Measurements from ENCODE around the gene TM7SF2. TPM values are rescaled to one million over a fixed set of nuclear protein-coding genes. Genes with fewer than 3 reads are reported as not detected.
A peak's percentile ranks its signal among the peaks of the same experiment; 100 is the strongest.

Gene TM7SF2
- total and polyA plus RNA-seq, 2 donors from 2014 or later, result 20.9 to 88.2 TPM

GRCh38 chr11:65096926-65097325 is 14.7 kb upstream of the TM7SF2 start:
- Histone ChIP-seq H3K9me3 (ENCODE audit: control insufficient read depth in 2 of 3, insufficient read depth in 1 of 3, low read length in 3 of 3) (no peaks in the 10 kb centered on the region), H3K4me1 (ENCODE audit: control insufficient read depth in 2 of 3, insufficient read depth in 2 of 3, low read depth in 1 of 3, low read length in 3 of 3) (peaks cover 0 to 8% (median 7%) of the 10 kb centered on the region in 3 donors), H3K4me3 (ENCODE audit: low read length in 3 of 3) (peak overlapping the region; percentile 87 to 94 (median 94)), H3K36me3 (ENCODE audit: control insufficient read depth in 2 of 3, insufficient read depth in 3 of 3, low read length in 3 of 3) (no peaks in the 10 kb centered on the region), H3K27ac (ENCODE audit: low read depth in 2 of 2, low read length in 2 of 2) (no peak overlapping the region), H3K9ac (ENCODE audit: low read length in 3 of 3) (peak overlapping the region in 2 of 3 donors; percentile 67 to 68), H3K27me3 (ENCODE audit: control insufficient read depth, insufficient read depth, low read length) (no peaks in the 10 kb centered on the region)
- FAIRE-seq (no peak), DNase-seq (no peak)
- TF ChIP-seq, protein P1, sequence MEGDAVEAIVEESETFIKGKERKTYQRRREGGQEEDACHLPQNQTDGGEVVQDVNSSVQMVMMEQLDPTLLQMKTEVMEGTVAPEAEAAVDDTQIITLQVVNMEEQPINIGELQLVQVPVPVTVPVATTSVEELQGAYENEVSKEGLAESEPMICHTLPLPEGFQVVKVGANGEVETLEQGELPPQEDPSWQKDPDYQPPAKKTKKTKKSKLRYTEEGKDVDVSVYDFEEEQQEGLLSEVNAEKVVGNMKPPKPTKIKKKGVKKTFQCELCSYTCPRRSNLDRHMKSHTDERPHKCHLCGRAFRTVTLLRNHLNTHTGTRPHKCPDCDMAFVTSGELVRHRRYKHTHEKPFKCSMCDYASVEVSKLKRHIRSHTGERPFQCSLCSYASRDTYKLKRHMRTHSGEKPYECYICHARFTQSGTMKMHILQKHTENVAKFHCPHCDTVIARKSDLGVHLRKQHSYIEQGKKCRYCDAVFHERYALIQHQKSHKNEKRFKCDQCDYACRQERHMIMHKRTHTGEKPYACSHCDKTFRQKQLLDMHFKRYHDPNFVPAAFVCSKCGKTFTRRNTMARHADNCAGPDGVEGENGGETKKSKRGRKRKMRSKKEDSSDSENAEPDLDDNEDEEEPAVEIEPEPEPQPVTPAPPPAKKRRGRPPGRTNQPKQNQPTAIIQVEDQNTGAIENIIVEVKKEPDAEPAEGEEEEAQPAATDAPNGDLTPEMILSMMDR (IDR thresholded peaks at IDR 0.05; ENCODE audit: borderline replicate concordance, extremely low read depth, insufficient read depth), result no peak
- intact Hi-C loops (cut with DNase I), result no loop called here

GRCh38 chr11:65100674-65101350 is 10.9 kb upstream of the TM7SF2 start:
- H3K27me3 ChIP-seq (ENCODE audit: control insufficient read depth, insufficient read depth, low read length), result no peaks in the 10 kb centered on the region
- TF ChIP-seq, protein P1 (IDR thresholded peaks at IDR 0.05; ENCODE audit: borderline replicate concordance, extremely low read depth, insufficient read depth), result no peak
- peaks cover 0 to 7% (median 4%) of the 10 kb centered on the region in 3 donors for H3K4me1 ChIP-seq (ENCODE audit: control insufficient read depth in 2 of 3, insufficient read depth in 2 of 3, low read depth in 1 of 3, low read length in 3 of 3)
- no peak overlapping the region for H3K27ac ChIP-seq (ENCODE audit: low read depth in 2 of 2, low read length in 2 of 2)
- DNase-seq (no peak), FAIRE-seq (no peak)
- H3K9ac ChIP-seq (ENCODE audit: low read length in 3 of 3), result no peak overlapping the region
- intact Hi-C loops (cut with DNase I), result no loop called here
- H3K4me3 ChIP-seq (ENCODE audit: low read length in 3 of 3), result no peak overlapping the region
- no peaks in the 10 kb centered on the region for H3K9me3 ChIP-seq (ENCODE audit: control insufficient read depth in 2 of 3, insufficient read depth in 1 of 3, low read length in 3 of 3)
- peaks cover 0 to 4% (median 0%) of the 10 kb centered on the region in 3 donors for H3K36me3 ChIP-seq (ENCODE audit: control insufficient read depth in 2 of 3, insufficient read depth in 3 of 3, low read length in 3 of 3)

DNA sequence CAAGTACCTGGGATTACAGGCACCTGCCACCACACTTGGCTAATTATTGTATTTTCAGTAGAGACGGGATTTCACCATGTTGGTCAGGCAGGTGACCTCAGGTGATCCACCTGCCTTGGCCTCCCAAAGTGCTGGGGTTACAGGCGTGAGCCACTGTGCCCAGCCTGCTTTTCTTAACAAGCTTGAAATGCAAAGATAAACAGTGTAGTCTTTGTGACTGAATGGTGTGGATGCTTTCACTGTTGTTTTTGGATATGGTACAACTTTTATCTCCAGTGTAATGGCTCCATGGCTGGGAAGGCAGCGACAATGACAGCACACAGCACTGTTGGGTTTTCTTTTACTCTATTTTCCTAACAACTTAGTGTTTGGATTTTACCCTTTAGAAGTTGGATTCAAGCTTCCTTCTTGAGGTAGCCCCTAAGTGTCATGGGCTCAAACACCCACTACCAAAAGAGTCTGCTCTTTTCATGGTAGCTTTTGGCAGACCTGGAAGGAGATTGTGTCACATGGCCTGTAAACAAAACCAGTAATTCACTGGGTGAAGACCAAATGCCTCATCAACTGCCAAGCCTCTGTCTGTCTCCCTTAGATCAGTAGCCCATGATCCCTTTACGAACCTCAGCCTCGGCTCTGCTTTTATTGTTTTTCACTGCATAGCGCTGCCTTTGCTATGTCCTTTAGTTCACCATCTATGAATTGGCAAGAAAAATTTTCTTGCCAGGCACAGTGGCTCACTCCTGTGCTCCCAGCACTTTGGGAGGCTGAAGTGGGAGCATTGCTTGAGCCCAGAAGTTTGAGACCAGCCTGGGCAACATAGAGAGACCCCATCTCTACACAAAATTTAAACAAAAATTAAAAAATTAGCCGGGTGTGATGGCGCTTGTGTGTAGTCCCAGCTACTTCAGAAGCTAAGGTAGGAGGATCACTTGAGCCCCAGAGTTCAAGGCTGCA is 9.3 kb upstream of the TM7SF2 start:
- Histone ChIP-seq H3K27me3 (ENCODE audit: control insufficient read depth, insufficient read depth, low read length) (no peaks in the 10 kb centered on the region), H3K4me3 (ENCODE audit: low read length in 3 of 3) (no peak overlapping the region), H3K4me1 (ENCODE audit: control insufficient read depth in 2 of 3, insufficient read depth in 2 of 3, low read depth in 1 of 3, low read length in 3 of 3) (peaks cover 0 to under 1% (median 0%) of the 10 kb centered on the region in 3 donors), H3K36me3 (ENCODE audit: control insufficient read depth in 2 of 3, insufficient read depth in 3 of 3, low read length in 3 of 3) (peaks cover 0 to 4% (median 0%) of the 10 kb centered on the region in 3 donors), H3K27ac (ENCODE audit: low read depth in 2 of 2, low read length in 2 of 2) (no peak overlapping the region), H3K9me3 (ENCODE audit: control insufficient read depth in 2 of 3, insufficient read depth in 1 of 3, low read length in 3 of 3) (no peaks in the 10 kb centered on the region), H3K9ac (ENCODE audit: low read length in 3 of 3) (no peak overlapping the region)
- peak in 1 of 5 donors; percentile 18 for DNase-seq
- FAIRE-seq, result no peak
- intact Hi-C loops (cut with DNase I), result no loop called here
- TF ChIP-seq, protein P1 (IDR thresholded peaks at IDR 0.05; ENCODE audit: borderline replicate concordance, extremely low read depth, insufficient read depth), result no peak
